OCI-LY1 (cell line): ENCODE data around the gene AKAP13.

Experiments
- H2AFZ ChIP-seq: fragments of 200-600 bp; sonication (generic), shearing (Covaris generic); 2 replicates; pipeline ENCODE4 v1.6.0; 2014; ENCODE audit warnings: antibody characterized with exemption, mild to moderate bottlenecking, low read length
- H3F3A ChIP-seq: fragments of 200-600 bp; sonication (generic), shearing (Covaris generic); 2 replicates; pipeline ENCODE4 v1.6.0; 2014; ENCODE audit warnings: mild to moderate bottlenecking, antibody characterized with exemption, low read length, moderate library complexity; ENCODE audit not compliant: insufficient read depth
- H3K27ac ChIP-seq: fragments of 200-600 bp; sonication (generic); 2 replicates; pipeline ENCODE4 v1.5.1; 2014; ENCODE audit warnings: low read length, mixed run types, mild to moderate bottlenecking, low read depth; ENCODE audit not compliant: poor library complexity, severe bottlenecking
- H3K27me3 ChIP-seq: fragments of 200-600 bp; sonication (generic); 2 replicates; pipeline ENCODE4 v1.6.0; 2014; ENCODE audit warnings: antibody characterized with exemption, mild to moderate bottlenecking, low read length, moderate library complexity; ENCODE audit not compliant: insufficient read depth
- H3K36me3 ChIP-seq: fragments of 200-600 bp; sonication (generic); 2 replicates; pipeline ENCODE4 v1.6.1; 2014; ENCODE audit warnings: mild to moderate bottlenecking, antibody characterized with exemption, low read length, moderate library complexity, mixed read lengths; ENCODE audit not compliant: insufficient read depth
- H3K4me1 ChIP-seq: fragments of 200-600 bp; sonication (generic); 2 replicates; pipeline ENCODE4 v1.5.1; 2014; ENCODE audit warnings: mild to moderate bottlenecking, low read length, moderate library complexity; ENCODE audit not compliant: insufficient read depth, severe bottlenecking
- H3K4me2 ChIP-seq: fragments of 200-600 bp; sonication (generic), shearing (Covaris generic); 2 replicates; pipeline ENCODE4 v1.6.1; 2014; ENCODE audit warnings: low read length
- H3K4me3 ChIP-seq: fragments of 200-600 bp; sonication (generic); 2 replicates; pipeline ENCODE4 v1.5.1; 2014; ENCODE audit warnings: low read length, low read depth, mild to moderate bottlenecking, mixed read lengths; ENCODE audit not compliant: poor library complexity, severe bottlenecking
- H3K79me2 ChIP-seq: fragments of 200-600 bp; shearing (Covaris generic); 2 replicates; pipeline ENCODE4 v1.6.1; 2016; ENCODE audit warnings: mixed run types, low read length, mixed read lengths; ENCODE audit not compliant: insufficient read depth
- H3K9ac ChIP-seq: fragments of 200-600 bp; sonication (generic), shearing (Covaris generic); 2 replicates; pipeline ENCODE4 v1.6.1; 2014; ENCODE audit warnings: mild to moderate bottlenecking, low read length, mixed read lengths
- H3K9me2 ChIP-seq: fragments of 200-600 bp; sonication (generic), shearing (Covaris generic); 2 replicates; pipeline ENCODE4 v1.6.1; 2014; ENCODE audit warnings: low read depth, mild to moderate bottlenecking, low read length, mixed read lengths
- H3K9me3 ChIP-seq: fragments of 200-600 bp; shearing (Covaris generic); 2 replicates; pipeline ENCODE4 v1.6.1; 2014; ENCODE audit warnings: low read length, mixed read lengths
- H4K20me1 ChIP-seq: fragments of 200-600 bp; sonication (generic), shearing (Covaris generic); 2 replicates; pipeline ENCODE4 v1.6.0; 2016; ENCODE audit warnings: mild to moderate bottlenecking, low read length; ENCODE audit not compliant: insufficient read depth
- CTCF ChIP-seq: fragments of 200-600 bp; sonication (generic), shearing (Covaris generic); IDR thresholded peaks from 2 replicates; pipeline ENCODE4 v1.5.1; 2017; ENCODE audit warnings: mild to moderate bottlenecking, antibody characterized with exemption, low read length, moderate library complexity, mixed read lengths
- EZH2 ChIP-seq: fragments of 200-600 bp; sonication (generic), shearing (Covaris generic); IDR thresholded peaks from 2 replicates; pipeline ENCODE4 v1.8.0; 2017; ENCODE audit warnings: borderline replicate concordance, mixed run types, mild to moderate bottlenecking, antibody characterized with exemption, low read length, moderate library complexity, mixed read lengths

AKAP13 gene

DNA sequence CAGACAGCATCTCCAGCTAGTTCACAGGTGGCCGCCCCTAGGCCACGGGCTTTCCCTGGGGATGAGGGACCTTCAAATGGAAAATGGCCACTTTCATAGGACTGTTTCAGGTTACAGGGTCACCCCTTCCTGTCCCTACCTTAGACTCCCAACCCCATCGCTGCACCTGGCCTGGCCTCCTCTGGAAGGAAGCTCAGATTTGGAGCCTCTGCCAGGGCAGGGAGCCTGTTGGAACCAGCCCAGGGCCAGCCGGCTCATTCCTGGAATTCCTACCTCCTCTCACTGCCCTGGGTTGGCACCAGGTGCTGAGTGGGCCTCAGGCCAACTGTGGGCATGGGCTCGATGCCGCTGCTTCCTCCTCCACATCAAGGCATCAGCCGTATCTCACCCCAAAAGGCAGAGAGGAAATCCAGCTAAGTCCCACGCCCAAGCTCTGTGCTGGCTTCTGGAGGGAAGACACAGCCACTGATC lies 372.1 kb downstream of the AKAP13 start:
- Histone ChIP-seq H3K4me2 (no peak overlapping the region), H3K79me2 (no peaks in the 10 kb centered on the region), H3K36me3 (peaks cover 20% of the 10 kb centered on the region), H3K9me2 (no peaks in the 10 kb centered on the region), H4K20me1 (no peaks in the 10 kb centered on the region), H3K27me3 (no peaks in the 10 kb centered on the region), H2AFZ (no peak overlapping the region), H3K9me3 (no peaks in the 10 kb centered on the region), H3F3A (no peaks in the 10 kb centered on the region), H3K4me3 (no peak overlapping the region), H3K9ac (no peak overlapping the region), H3K27ac (no peak overlapping the region), H3K4me1 (no peaks in the 10 kb centered on the region)
- no peak for TF ChIP-seq EZH2
- no peak for TF ChIP-seq CTCF

DNA sequence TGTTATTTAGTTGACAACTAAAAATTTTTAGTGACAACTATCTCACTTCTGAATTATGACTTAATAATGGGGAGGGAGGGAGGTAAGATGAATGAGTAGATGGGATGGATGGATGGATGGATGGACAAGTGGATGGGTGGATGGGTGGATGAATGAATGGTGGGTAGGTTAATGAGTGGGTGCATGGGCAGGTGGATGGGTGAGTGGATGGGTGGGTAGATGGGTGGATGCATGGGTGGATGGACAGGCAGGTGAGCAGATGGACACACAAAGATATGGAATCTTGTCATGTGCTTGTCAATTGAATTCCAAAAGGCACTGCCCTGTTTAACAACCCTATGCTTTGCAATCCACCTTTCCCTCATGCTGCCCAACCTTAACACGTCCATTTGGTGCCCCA lies 372.9 kb downstream of the AKAP13 start:
- TF ChIP-seq EZH2 (no peak), CTCF (no peak)

GRCh38 chr15:85753791-85754452 lies 373.5 kb downstream of the AKAP13 start:
- no peak for TF ChIP-seq CTCF
- TF ChIP-seq EZH2, result no peak
- Histone ChIP-seq H3K4me1 (no peaks in the 10 kb centered on the region), H3F3A (no peaks in the 10 kb centered on the region), H3K36me3 (peaks cover 6% of the 10 kb centered on the region; the same call in 1 of the 2 replicates), H3K27ac (no peak overlapping the region), H3K4me3 (no peak overlapping the region), H3K9me2 (no peaks in the 10 kb centered on the region), H2AFZ (no peak overlapping the region), H4K20me1 (no peaks in the 10 kb centered on the region), H3K79me2 (no peaks in the 10 kb centered on the region), H3K27me3 (no peaks in the 10 kb centered on the region), H3K9ac (no peak overlapping the region), H3K4me2 (no peak overlapping the region), H3K9me3 (no peaks in the 10 kb centered on the region)

More for the DNA sequence above, 372.9 kb downstream of the AKAP13 start:
- H3K36me3 ChIP-seq, result peaks cover 12% of the 10 kb centered on the region
- no peaks in the 10 kb centered on the region for H3K4me1 ChIP-seq
- H3F3A ChIP-seq, result no peaks in the 10 kb centered on the region
- H3K9me3 ChIP-seq, result no peaks in the 10 kb centered on the region
- H4K20me1 ChIP-seq, result no peaks in the 10 kb centered on the region
- no peaks in the 10 kb centered on the region for H3K79me2 ChIP-seq
- no peaks in the 10 kb centered on the region for H3K9me2 ChIP-seq
- H3K4me3 ChIP-seq, result no peak overlapping the region
- no peak overlapping the region for H3K27ac ChIP-seq
- H2AFZ ChIP-seq, result no peak overlapping the region
- no peaks in the 10 kb centered on the region for H3K27me3 ChIP-seq
- H3K4me2 ChIP-seq, result no peak overlapping the region
- H3K9ac ChIP-seq, result no peak overlapping the region
